ENCODE results near the gene CEP83. TPM values are rescaled to one million over a fixed set of nuclear protein-coding genes. Genes with fewer than 3 reads are reported as not detected.

Gene CEP83
- total and polyA plus RNA-seq, 2 experiments from 2014 or later = 29.8 to 33.7 TPM

GRCh38 chr12:94287245-94287628 is 172.4 kb downstream of the CEP83 start (continued):
- TF ChIP-seq ZNF462 (CRISPR knock-in tag; IDR thresholded peaks at IDR 0.05) = no peak
- TF ChIP-seq NANOG (IDR thresholded peaks at IDR 0.05; ENCODE audit: borderline replicate concordance) = no peak
- no peak for TF ChIP-seq ZNF114 (CRISPR knock-in tag; IDR thresholded peaks at IDR 0.05)
- TF ChIP-seq EZH2phosphoT487 (IDR thresholded peaks at IDR 0.05; ENCODE audit: unreplicated experiment) = no peak
- TF ChIP-seq CREB1 (CRISPR knock-in tag; IDR thresholded peaks at IDR 0.05; ENCODE audit: low read depth) = no peak
- TF ChIP-seq CTCF (conservative IDR thresholded peaks at IDR 0.05; ENCODE audit: low read depth in 2 of 2) = no peak
- TF ChIP-seq ZNF331 (CRISPR knock-in tag; IDR thresholded peaks at IDR 0.05; ENCODE audit: low read depth) = no peak
- TF ChIP-seq JUNB (IDR thresholded peaks at IDR 0.05; ENCODE audit: unreplicated experiment) = no peak
- no peak for TF ChIP-seq STAT1 (IDR thresholded peaks at IDR 0.05; ENCODE audit: unreplicated experiment)
- no peak for TF ChIP-seq POLR2AphosphoS5 (IDR thresholded peaks at IDR 0.05; ENCODE audit: low read depth)

All from GM23338 (cell line).